Renal pelvis (tissue), 4 donors: ENCODE measurements around the gene HES4. TPM values are rescaled to one million over a fixed set of nuclear protein-coding genes. Genes with fewer than 3 reads are reported as not detected.
A peak's percentile ranks its signal among the peaks of the same experiment; 100 is the strongest.

Experiments
- DNase-seq: peaks from one replicate; pipeline ENCODE4 v3.0.0-alpha.2; 2013
- polyA plus RNA-seq, 3 donors: library from polyadenylated mRNA; unstranded; fragments of 120-200 nt; gene quantifications; one replicate each; pipeline ENCODE4 v1.2.1, GENCODE V29; 2013; ENCODE audit not compliant: insufficient read length in 3 of 3

Gene HES4
- polyA plus RNA-seq, 3 donors = 33.1 to 47.9 (median 43.2) TPM

GRCh38 chr1:958823-959730 is 40.8 kb downstream of the HES4 start, which contains the start of gene NOC2L:
NOC2L (minus strand) TSS chr1:959256; CDS start chr1:959240, 16 bp downstream.
- DNase-seq = peak; percentile 90

- DNase-seq = no peak
These were observed 43.3 kb downstream of the HES4 start for GRCh38 chr1:956636-957035.

DNA sequence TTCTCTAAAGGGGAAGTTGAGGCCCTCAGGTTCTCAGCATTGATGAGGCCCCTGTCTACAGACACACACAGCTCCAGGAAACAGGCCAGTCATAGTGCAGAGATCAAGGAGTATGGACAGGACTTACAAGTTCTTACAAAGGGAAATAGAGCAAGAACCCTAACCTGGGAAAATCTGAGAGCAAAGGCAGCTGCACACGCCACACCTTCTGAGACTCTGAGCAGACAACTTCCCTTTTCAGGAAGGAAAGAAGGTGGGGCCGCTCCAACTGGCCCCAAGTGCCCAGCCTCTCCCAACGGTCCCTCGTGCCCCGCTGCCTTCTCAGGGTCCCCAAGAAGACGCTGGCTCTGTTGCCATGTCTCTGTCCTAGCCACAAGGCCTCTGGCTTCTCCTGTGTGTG is 44.4 kb downstream of the HES4 start:
- no peak for DNase-seq

- DNase-seq = no peak
These were observed 45.0 kb downstream of the HES4 start for GRCh38 chr1:954927-955326.

DNA sequence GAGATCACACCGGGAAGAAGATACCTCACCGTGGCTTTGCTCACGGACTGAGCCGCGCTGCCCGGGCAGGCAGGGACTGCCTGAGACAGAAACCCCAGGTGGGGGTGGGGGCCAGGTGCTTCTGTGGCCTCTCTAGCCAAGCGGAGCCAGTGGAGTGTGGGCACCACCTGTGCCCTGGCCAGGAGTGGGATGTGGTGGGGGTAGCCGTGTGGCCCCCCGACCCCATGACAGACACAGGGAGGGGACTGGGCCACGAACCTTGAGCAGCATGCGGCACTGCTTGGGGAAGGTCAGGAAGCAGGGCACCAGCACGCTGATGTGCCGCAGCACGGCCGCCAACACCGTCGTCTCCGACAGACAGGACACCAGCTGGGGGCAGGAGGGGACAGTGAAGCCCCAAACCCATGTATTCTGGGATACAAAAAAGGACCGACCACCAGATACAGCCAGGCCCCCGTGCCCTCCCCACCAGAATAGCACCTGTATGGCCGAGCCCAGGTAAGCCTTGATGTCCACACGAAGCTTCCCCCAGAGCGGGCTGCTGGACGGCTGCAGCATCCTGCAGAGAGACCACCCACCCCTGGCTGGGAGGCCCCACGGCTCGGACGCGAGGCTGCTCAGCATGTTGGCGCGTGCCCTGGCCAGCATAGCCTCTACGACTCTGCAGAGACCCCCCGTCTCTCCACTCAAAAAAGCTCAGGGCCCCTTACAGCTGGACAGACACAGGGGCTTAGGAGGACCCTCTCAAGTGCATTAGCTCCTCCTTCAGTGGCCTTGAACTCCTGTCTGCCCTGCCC is 46.2 kb downstream of the HES4 start:
- no peak for DNase-seq

- no peak for DNase-seq
These were observed 47.3 kb downstream of the HES4 start for GRCh38 chr1:952603-953002.

- DNase-seq = no peak
These were observed 47.7 kb downstream of the HES4 start for GRCh38 chr1:952201-952600.

DNA sequence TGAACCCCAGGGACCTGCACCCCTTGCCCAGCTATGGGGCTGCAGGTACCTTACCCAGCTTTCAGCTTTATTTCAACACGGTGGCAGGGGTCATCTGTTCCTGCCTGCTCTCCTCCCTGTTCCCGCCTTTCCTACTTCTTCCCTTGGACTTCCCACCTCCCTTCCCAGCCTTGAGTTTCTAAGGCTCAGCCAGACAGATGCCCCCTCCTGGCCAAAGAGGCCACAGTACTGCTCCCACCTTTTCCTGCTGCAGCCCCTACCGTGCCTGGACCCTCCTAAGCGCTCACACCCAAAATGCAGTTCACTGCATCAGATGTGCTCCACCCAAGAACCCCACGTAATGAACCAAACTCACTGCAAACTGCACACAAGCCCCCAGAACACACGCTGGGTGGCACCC is 48.5 kb downstream of the HES4 start:
- no peak for DNase-seq

GRCh38 chr1:950881-951280 is 49.0 kb downstream of the HES4 start:
- no peak for DNase-seq

DNA sequence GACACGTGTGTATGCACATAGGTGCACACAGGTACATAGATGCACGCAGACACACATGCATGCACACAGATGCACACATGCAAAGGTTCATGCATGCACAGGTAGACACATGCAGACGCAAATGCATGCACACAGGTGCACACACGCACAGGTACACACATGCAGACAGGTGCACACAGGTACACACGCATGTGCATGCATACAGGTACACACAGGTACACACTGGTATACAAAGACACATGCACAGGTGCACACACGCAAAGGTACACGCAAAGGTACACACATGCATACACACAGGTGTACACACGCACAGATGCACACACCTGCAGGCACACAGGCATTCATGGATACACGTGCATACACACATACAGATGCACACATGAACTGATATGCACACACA is 49.6 kb downstream of the HES4 start:
- DNase-seq = no peak

Other genes starting within 250 kb of the HES4 start
- 10 to 100 TPM; 67.8 to 90.6 (median 89.8) TPM for gene SAMD11, start 76.2 kb downstream of the HES4 start, polyA plus RNA-seq
- 10 to 100 TPM; 65.5 to 71.9 (median 68.9) TPM for gene NOC2L, start 40.8 kb downstream of the HES4 start, polyA plus RNA-seq
- gene KLHL17, start 39.5 kb downstream of the HES4 start, polyA plus RNA-seq = 10 to 100 TPM in 2 of 3 donors, 1 to 10 TPM in 1; 9.9 to 14.3 (median 13.6) TPM
- under 1 TPM; 0.16 to 0.44 (median 0.26) TPM for gene PLEKHN1, start 33.6 kb downstream of the HES4 start, polyA plus RNA-seq
- gene PERM1, start 18.0 kb downstream of the HES4 start, polyA plus RNA-seq = under 1 TPM; 0.13 to 0.57 (median 0.28) TPM
- 10 to 100 TPM; 13.7 to 18.1 (median 16.5) TPM for gene ISG15, start 13.4 kb upstream of the HES4 start, polyA plus RNA-seq
- 100 to 1,000 TPM; 281 to 299 (median 289) TPM for gene AGRN, start 20.0 kb upstream of the HES4 start, polyA plus RNA-seq
- under 1 TPM; 0.56 to 0.88 (median 0.62) TPM for gene RNF223, start 74.2 kb upstream of the HES4 start, polyA plus RNA-seq
- gene C1orf159, start 116.0 kb upstream of the HES4 start, polyA plus RNA-seq = 10 to 100 TPM; 16.3 to 19.9 (median 18.2) TPM
- 1 to 10 TPM in 2 of 3 donors, under 1 TPM in 1; 0.94 to 1.1 (median 1.1) TPM for gene TTLL10, start 173.8 kb upstream of the HES4 start, polyA plus RNA-seq
- 1 to 10 TPM in 1 of 3 donors, under 1 TPM in 2; 0.75 to 1.2 (median 0.89) TPM for gene TNFRSF18, start 206.5 kb upstream of the HES4 start, polyA plus RNA-seq
- 1 to 10 TPM; 1.5 to 2.7 (median 2.7) TPM for gene TNFRSF4, start 214.1 kb upstream of the HES4 start, polyA plus RNA-seq
- gene SDF4, start 231.9 kb upstream of the HES4 start, polyA plus RNA-seq = 100 to 1,000 TPM; 134 to 147 (median 135) TPM
- 10 to 100 TPM; 22.3 to 27.1 (median 25.0) TPM for gene B3GALT6, start 232.1 kb upstream of the HES4 start, polyA plus RNA-seq
- gene C1QTNF12, start 246.6 kb upstream of the HES4 start, polyA plus RNA-seq = 10 to 100 TPM; 13.8 to 18.4 (median 13.8) TPM